Naive B cell (primary cell): Measurements from ENCODE around the gene PRICKLE2. TPM values are rescaled to one million over a fixed set of nuclear protein-coding genes. Genes with fewer than 3 reads are reported as not detected.
A peak's percentile ranks its signal among the peaks of the same experiment; 100 is the strongest.

Experiments
- ATAC-seq, 2 donors: fragments of 150-1000 bp; cut with Tn5 transposase; 2 replicates each; pipeline ENCODE4 v1.10.0; 2021; ENCODE audit warnings: low read depth in 2 of 2, mild to moderate bottlenecking in 2 of 2, moderate library complexity in 2 of 2
- DNase-seq: peaks from one replicate; pipeline ENCODE4 v3.0.0; 2022
- H3K27ac Mint-ChIP-seq, 6 donors: one replicate each; pipeline ENCODE4 v1.8.0; 2020 to 2022; ENCODE audit warnings: mild to moderate bottlenecking in 6 of 6, mixed read lengths in 6 of 6, moderate library complexity in 5 of 6, inconsistent platforms in 2 of 6
- H3K27me3 Mint-ChIP-seq, 3 donors: one replicate each; pipeline ENCODE4 v1.8.0; 2021 to 2022; ENCODE audit warnings: mixed read lengths in 3 of 3, mild to moderate bottlenecking in 1 of 3
- H3K36me3 Mint-ChIP-seq, 2 donors: one replicate each; pipeline ENCODE4 v1.8.0; 2020 to 2022; ENCODE audit warnings: mixed read lengths in 2 of 2, inconsistent platforms in 1 of 2, mild to moderate bottlenecking in 1 of 2
- H3K4me1 Mint-ChIP-seq, 3 donors: one replicate each; pipeline ENCODE4 v1.8.0; 2020 to 2022; ENCODE audit warnings: mixed read lengths in 3 of 3, inconsistent platforms in 1 of 3, mild to moderate bottlenecking in 1 of 3, moderate library complexity in 1 of 3
- H3K4me3 Mint-ChIP-seq, 8 donors: one replicate each; pipeline ENCODE4 v1.8.0; 2020 to 2022; ENCODE audit warnings: mild to moderate bottlenecking in 8 of 8, mixed read lengths in 8 of 8, moderate library complexity in 8 of 8, inconsistent platforms in 2 of 8
- H3K9me3 Mint-ChIP-seq, 7 donors: one replicate each; pipeline ENCODE4 v1.8.0; 2020 to 2022; ENCODE audit warnings: mixed read lengths in 7 of 7, mild to moderate bottlenecking in 5 of 7, inconsistent platforms in 2 of 7, moderate library complexity in 1 of 7
- polyA plus RNA-seq, 6 donors: library from polyadenylated mRNA; unstranded; fragments of 300-500 nt; fragmentation: Illumina TruSeq; gene quantifications; one replicate each; pipeline ENCODE4 v1.2.3, GENCODE V29; 2021; ENCODE audit warnings: low read depth in 6 of 6

PRICKLE2 gene
- polyA plus RNA-seq, 6 donors from 2014 or later = not detected

- Mint-ChIP-seq H3K27me3 (no peaks in the 10 kb centered on the region), H3K9me3 (peaks cover 0 to 7% (median 0%) of the 10 kb centered on the region in 7 donors), H3K4me1 (no peaks in the 10 kb centered on the region), H3K4me3 (no peak overlapping the region), H3K36me3 (no peaks in the 10 kb centered on the region), H3K27ac (no peak overlapping the region)
- no peak for DNase-seq
- no peak for ATAC-seq
Measured at GRCh38 chr3:64133272-64133671, 92.0 kb downstream of the PRICKLE2 start.

- Mint-ChIP-seq H3K4me3 (no peak overlapping the region), H3K36me3 (no peaks in the 10 kb centered on the region), H3K4me1 (no peaks in the 10 kb centered on the region), H3K9me3 (peaks cover 0 to 7% (median 0%) of the 10 kb centered on the region in 7 donors), H3K27ac (no peak overlapping the region), H3K27me3 (no peaks in the 10 kb centered on the region)
- ATAC-seq = no peak
- no peak for DNase-seq
Measured at GRCh38 chr3:64131725-64132469, 93.4 kb downstream of the PRICKLE2 start.

- Mint-ChIP-seq H3K9me3 (peaks cover 0 to 3% (median 0%) of the 10 kb centered on the region in 7 donors), H3K4me1 (no peaks in the 10 kb centered on the region), H3K27me3 (no peaks in the 10 kb centered on the region), H3K27ac (no peak overlapping the region), H3K36me3 (no peaks in the 10 kb centered on the region), H3K4me3 (no peak overlapping the region)
- no peak for ATAC-seq
- DNase-seq = no peak
Measured at GRCh38 chr3:64130436-64130835, 94.8 kb downstream of the PRICKLE2 start.

GRCh38 chr3:64129581-64129980, 95.7 kb downstream of the PRICKLE2 start:
- H3K4me1 Mint-ChIP-seq = no peaks in the 10 kb centered on the region
- H3K27me3 Mint-ChIP-seq = no peaks in the 10 kb centered on the region
- ATAC-seq (no peak), DNase-seq (no peak)
- no peak overlapping the region for H3K27ac Mint-ChIP-seq
- H3K36me3 Mint-ChIP-seq = no peaks in the 10 kb centered on the region
- peaks cover 0 to 4% (median 0%) of the 10 kb centered on the region in 7 donors for H3K9me3 Mint-ChIP-seq
- H3K4me3 Mint-ChIP-seq = no peak overlapping the region

- H3K9me3 Mint-ChIP-seq = peaks cover 0 to 4% (median 0%) of the 10 kb centered on the region in 7 donors
- H3K4me3 Mint-ChIP-seq = no peak overlapping the region
- peak overlapping the region in 1 of 6 donors; percentile 5 for H3K27ac Mint-ChIP-seq
Measured at GRCh38 chr3:64129106-64129505, 96.2 kb downstream of the PRICKLE2 start.

GRCh38 chr3:64125561-64125960, 99.7 kb downstream of the PRICKLE2 start:
- Mint-ChIP-seq H3K27ac (no peak overlapping the region), H3K4me1 (no peaks in the 10 kb centered on the region), H3K9me3 (peaks cover 0 to 6% (median 0%) of the 10 kb centered on the region in 7 donors), H3K36me3 (no peaks in the 10 kb centered on the region), H3K27me3 (no peaks in the 10 kb centered on the region), H3K4me3 (no peak overlapping the region)
- DNase-seq = no peak
- ATAC-seq = no peak

More at GRCh38 chr3:64129106-64129505, 96.2 kb downstream of the PRICKLE2 start:
- H3K36me3 Mint-ChIP-seq = no peaks in the 10 kb centered on the region
- ATAC-seq (no peak), DNase-seq (no peak)
- no peaks in the 10 kb centered on the region for H3K27me3 Mint-ChIP-seq
- H3K4me1 Mint-ChIP-seq = no peaks in the 10 kb centered on the region

- Mint-ChIP-seq H3K36me3 (no peaks in the 10 kb centered on the region), H3K27me3 (no peaks in the 10 kb centered on the region), H3K9me3 (peaks cover 2 to 14% (median 4%) of the 10 kb centered on the region in 7 donors), H3K27ac (no peak overlapping the region), H3K4me1 (no peaks in the 10 kb centered on the region), H3K4me3 (no peak overlapping the region)
- no peak for ATAC-seq
- no peak for DNase-seq
Measured at GRCh38 chr3:64123931-64124330, 101.3 kb downstream of the PRICKLE2 start.

GRCh38 chr3:64122476-64122875, 102.8 kb downstream of the PRICKLE2 start:
- Mint-ChIP-seq H3K36me3 (no peaks in the 10 kb centered on the region), H3K4me1 (no peaks in the 10 kb centered on the region), H3K4me3 (no peak overlapping the region), H3K27ac (no peak overlapping the region), H3K27me3 (no peaks in the 10 kb centered on the region), H3K9me3 (peaks cover 2 to 16% (median 6%) of the 10 kb centered on the region in 7 donors)
- ATAC-seq = no peak
- no peak for DNase-seq

- no peak overlapping the region for H3K27ac Mint-ChIP-seq
- ATAC-seq = no peak
- no peaks in the 10 kb centered on the region for H3K36me3 Mint-ChIP-seq
- H3K27me3 Mint-ChIP-seq = no peaks in the 10 kb centered on the region
- no peak for DNase-seq
- no peak overlapping the region for H3K4me3 Mint-ChIP-seq
- H3K9me3 Mint-ChIP-seq = peaks cover 2 to 16% (median 6%) of the 10 kb centered on the region in 7 donors
- H3K4me1 Mint-ChIP-seq = no peaks in the 10 kb centered on the region
Measured at GRCh38 chr3:64121750-64122311, 103.4 kb downstream of the PRICKLE2 start.

- Mint-ChIP-seq H3K27ac (no peak overlapping the region), H3K4me3 (no peak overlapping the region), H3K9me3 (peaks cover 5 to 16% (median 6%) of the 10 kb centered on the region in 7 donors), H3K27me3 (peaks cover 0 to 1% (median 0%) of the 10 kb centered on the region in 3 donors), H3K36me3 (no peaks in the 10 kb centered on the region), H3K4me1 (no peaks in the 10 kb centered on the region)
- ATAC-seq (no peak), DNase-seq (no peak)
Measured at GRCh38 chr3:64120876-64121275, 104.4 kb downstream of the PRICKLE2 start.

GRCh38 chr3:64117483-64117882, 107.8 kb downstream of the PRICKLE2 start:
- DNase-seq (no peak), ATAC-seq (no peak)
- Mint-ChIP-seq H3K4me3 (no peak overlapping the region), H3K27ac (peak overlapping the region in 1 of 6 donors; percentile 10), H3K9me3 (peaks cover 14 to 24% (median 21%) of the 10 kb centered on the region in 7 donors), H3K27me3 (peaks cover 0 to 9% (median 5%) of the 10 kb centered on the region in 3 donors), H3K36me3 (no peaks in the 10 kb centered on the region), H3K4me1 (no peaks in the 10 kb centered on the region)

- peaks cover 0 to 17% (median 9%) of the 10 kb centered on the region in 3 donors for H3K27me3 Mint-ChIP-seq
- peaks cover 14 to 26% (median 22%) of the 10 kb centered on the region in 7 donors for H3K9me3 Mint-ChIP-seq
- H3K4me3 Mint-ChIP-seq = no peak overlapping the region
- no peak for ATAC-seq
- no peak for DNase-seq
- no peaks in the 10 kb centered on the region for H3K4me1 Mint-ChIP-seq
- no peaks in the 10 kb centered on the region for H3K36me3 Mint-ChIP-seq
- no peak overlapping the region for H3K27ac Mint-ChIP-seq
Measured at GRCh38 chr3:64114651-64115050, 110.6 kb downstream of the PRICKLE2 start.

GRCh38 chr3:64111872-64112271, 113.4 kb downstream of the PRICKLE2 start:
- Mint-ChIP-seq H3K27me3 (peaks cover 3 to 17% (median 9%) of the 10 kb centered on the region in 3 donors), H3K9me3 (peaks cover 7 to 23% (median 13%) of the 10 kb centered on the region in 7 donors), H3K36me3 (no peaks in the 10 kb centered on the region), H3K27ac (no peak overlapping the region), H3K4me1 (no peaks in the 10 kb centered on the region), H3K4me3 (no peak overlapping the region)
- DNase-seq = no peak
- ATAC-seq = no peak

GRCh38 chr3:64111083-64111482, 114.2 kb downstream of the PRICKLE2 start:
- Mint-ChIP-seq H3K9me3 (peaks cover 7 to 20% (median 13%) of the 10 kb centered on the region in 7 donors), H3K4me1 (peaks cover 0 to 4% (median 0%) of the 10 kb centered on the region in 3 donors), H3K27ac (no peak overlapping the region), H3K4me3 (no peak overlapping the region), H3K27me3 (peaks cover 3 to 17% (median 9%) of the 10 kb centered on the region in 3 donors), H3K36me3 (no peaks in the 10 kb centered on the region)
- ATAC-seq (no peak), DNase-seq (no peak)
